Measurements from ENCODE around the gene OR8G1.

DNA sequence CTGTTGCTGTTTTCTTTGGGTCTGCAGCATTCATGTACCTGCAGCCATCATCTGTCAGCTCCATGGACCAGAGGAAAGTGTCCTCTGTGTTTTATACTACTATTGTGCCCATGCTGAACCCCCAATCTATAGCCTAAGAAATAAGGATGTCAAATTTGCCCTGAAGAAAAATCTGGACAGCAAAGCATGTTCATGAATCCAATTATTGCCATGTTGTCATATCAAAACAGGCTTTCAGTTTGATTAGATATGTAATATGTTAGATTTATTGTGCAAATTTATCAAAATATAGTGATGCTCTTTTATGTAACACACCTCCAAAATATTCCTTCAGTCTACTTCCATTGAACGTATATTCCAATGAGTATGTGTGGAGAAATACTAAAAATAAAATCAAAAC is 15.4 kb upstream of the OR8G1 start:
- TF ChIP-seq, protein P1, sequence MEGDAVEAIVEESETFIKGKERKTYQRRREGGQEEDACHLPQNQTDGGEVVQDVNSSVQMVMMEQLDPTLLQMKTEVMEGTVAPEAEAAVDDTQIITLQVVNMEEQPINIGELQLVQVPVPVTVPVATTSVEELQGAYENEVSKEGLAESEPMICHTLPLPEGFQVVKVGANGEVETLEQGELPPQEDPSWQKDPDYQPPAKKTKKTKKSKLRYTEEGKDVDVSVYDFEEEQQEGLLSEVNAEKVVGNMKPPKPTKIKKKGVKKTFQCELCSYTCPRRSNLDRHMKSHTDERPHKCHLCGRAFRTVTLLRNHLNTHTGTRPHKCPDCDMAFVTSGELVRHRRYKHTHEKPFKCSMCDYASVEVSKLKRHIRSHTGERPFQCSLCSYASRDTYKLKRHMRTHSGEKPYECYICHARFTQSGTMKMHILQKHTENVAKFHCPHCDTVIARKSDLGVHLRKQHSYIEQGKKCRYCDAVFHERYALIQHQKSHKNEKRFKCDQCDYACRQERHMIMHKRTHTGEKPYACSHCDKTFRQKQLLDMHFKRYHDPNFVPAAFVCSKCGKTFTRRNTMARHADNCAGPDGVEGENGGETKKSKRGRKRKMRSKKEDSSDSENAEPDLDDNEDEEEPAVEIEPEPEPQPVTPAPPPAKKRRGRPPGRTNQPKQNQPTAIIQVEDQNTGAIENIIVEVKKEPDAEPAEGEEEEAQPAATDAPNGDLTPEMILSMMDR (IDR thresholded peaks at IDR 0.05; ENCODE audit: low read depth, low read length), result no peak
- TF ChIP-seq EZH2phosphoT487 (IDR thresholded peaks at IDR 0.05; ENCODE audit: low read depth), result no peak
